HG03457 (cell line): ENCODE results near the gene BCL2L13.
A peak's percentile ranks its signal among the peaks of the same experiment; 100 is the strongest.
"Not testable (repeated sequence)": the region's sequence is repeated elsewhere in the genome, so short reads cannot be mapped to it uniquely, and the experiment has no call there.

ENCODE experiments used
- ATAC-seq: cut with Tn5 transposase; IDR thresholded peaks from one replicate; pipeline ENCODE4 v1.9.1; 2021; ENCODE audit warnings: moderate number of reproducible peaks; ENCODE audit not compliant: unreplicated experiment

The BCL2L13 gene

DNA sequence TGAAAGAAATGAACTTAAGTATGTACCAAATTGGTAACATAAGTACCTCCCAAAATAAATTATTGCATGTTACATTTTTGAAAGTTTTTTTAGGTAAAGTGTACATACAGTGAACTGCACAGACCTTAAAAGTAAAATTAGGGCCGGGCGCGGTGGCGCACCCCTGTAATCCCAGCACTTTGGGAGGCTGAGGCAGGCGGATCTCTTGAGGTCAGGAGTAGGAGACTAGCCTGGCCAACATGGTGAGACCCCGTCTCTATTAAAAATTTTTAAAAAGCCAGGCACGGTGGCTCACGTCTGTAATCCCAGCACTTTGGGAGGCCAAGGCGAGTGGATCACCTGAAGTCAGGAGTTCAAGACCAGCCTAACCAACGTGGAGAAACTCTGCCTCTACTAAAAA, 1.7 kb upstream of the BCL2L13 start:
- not testable (repeated sequence) for ATAC-seq

DNA sequence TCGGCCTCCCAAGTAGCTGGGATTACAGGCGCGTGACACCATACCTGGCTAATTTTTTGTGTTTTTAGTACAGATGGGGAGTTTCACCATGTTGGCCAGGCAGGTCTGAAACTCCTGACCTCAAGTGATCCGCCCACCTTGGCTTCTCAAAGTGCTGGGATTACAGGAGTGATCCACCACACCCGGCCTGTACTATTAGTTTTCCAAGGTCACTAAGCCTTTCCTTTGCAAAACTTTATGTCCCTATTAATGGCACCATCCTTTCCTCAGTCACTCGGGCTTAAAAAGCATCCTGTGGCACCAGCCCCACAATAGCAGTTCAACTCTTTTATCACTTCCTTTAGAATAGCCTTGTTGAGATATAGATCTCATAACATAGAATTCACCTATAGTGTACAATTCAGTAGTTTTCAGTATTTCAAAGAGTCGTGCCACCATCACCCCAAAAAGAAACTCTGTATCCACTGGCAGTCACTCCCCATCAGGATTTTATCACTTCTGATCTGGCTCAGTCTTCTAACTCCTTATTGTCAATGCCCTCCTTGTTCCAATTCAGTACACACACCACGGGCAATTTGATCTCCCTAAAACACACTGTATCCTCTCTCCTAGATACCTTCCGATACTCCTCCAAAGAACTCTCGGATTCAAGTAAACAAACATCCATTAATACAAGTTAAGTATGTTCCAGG, 921 bp upstream of the BCL2L13 start:
- no peak for ATAC-seq

DNA sequence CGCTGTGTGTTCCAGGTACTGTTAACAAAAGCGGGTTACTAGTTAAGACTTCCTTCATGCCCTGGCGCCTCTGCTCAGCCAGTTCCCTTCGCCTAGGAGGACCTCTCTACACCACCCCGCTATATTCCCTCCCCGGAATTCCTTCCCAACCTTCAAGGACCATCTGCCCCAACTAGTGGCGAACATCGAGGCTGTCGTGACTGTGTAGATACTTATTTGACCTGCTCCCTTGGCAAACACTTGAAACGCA, 450 bp upstream of the BCL2L13 start:
- peak; percentile 3 for ATAC-seq

DNA sequence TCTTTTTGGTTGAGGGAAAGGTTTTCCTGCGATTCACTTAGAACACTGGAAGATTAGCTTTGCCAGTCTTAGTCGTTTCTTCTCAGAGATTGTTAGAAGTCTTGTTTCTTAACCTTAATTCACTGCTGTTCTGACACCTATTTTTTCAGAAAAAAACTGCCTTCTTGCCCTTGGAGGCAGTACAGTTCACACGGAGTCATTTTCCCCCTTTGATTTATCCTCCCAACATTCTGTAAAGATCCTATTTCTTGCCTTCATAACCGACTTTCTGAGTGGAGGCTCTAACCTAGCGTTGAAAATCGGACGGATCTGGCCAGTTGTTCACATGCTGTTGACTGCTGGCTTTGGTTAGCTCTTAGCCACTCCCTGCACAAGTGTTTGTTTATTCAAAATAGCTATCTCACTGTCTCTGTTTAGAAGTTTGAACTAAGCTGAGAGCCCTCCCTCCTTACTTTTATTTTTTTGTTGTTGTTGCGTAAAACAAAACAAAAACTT, 737 bp downstream of the BCL2L13 start:
- ATAC-seq = no peak

DNA sequence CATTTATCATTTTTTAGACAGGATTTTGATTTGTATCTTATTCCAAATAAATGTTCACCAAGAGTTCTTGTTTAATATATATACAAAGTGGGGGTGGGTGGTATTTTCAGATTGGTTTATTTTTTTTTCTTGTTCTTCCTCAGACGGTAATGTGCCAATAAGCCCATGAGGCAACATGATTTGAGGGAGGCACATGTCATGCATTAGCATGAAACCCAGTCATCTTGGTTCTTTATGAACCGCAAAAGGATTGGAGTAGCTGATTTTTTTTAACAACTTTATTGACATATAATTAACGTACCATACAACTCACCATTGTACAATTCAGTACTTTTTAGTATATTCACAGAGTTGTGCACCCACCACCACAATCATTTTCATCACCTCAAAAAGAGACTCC, 2.7 kb downstream of the BCL2L13 start:
- ATAC-seq = no peak

DNA sequence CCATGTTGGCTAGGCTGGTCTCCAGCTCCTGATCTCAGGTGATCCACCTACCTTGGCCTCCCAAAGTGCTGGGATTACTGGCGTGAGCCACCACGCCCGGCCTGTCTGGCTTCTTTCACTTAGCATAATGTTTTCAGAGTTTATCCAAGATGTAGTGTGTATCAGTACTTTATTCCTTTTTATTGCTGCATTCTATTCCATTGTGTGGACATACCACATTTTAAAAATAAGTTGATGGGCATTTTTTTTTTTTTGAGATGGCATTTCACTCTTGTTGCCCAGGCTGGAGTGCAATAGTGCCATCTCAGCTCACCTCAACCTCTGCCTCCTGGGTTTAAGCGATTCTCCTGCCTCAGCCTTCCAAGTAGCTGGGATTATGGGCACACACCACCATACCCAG, 3.8 kb downstream of the BCL2L13 start:
- ATAC-seq = not testable (repeated sequence)

DNA sequence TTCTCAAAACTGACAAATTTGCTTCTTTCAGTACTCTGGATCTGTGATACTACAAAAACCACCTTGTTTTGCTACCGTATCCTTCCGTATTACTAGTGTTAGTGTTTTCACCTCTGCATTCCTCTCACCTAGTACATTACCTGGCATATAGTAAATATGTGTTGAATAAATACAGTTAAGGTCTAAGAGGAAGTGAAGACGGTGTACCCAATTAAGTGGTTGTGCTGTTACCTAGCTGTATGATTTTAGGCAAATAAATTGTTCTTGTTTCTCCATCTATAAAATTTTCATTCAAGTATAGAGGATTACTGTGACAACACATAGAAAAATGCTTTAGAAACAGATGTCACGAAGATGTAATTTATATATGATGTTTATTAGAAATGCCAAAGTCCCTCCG, 8.9 kb downstream of the BCL2L13 start:
- no peak for ATAC-seq

DNA sequence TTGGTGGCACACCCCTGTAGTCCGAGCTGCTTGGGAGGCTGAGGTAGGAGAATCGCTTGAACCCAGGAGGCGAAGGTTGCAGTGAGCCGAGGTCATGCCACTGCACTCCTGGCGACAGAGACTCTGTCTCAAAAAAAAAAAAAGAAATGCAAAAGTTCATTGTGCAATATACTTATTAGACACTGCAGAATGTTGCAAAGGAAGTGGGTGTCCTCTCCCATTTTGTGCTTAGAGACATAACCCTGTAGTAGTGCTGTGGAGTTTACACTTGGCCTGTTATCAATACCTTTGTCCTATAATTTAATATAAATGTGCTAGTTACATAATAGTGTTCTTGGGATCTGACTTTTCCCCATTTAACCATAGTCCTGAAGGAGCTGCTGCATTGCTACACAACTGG, 9.4 kb downstream of the BCL2L13 start:
- no peak for ATAC-seq

DNA sequence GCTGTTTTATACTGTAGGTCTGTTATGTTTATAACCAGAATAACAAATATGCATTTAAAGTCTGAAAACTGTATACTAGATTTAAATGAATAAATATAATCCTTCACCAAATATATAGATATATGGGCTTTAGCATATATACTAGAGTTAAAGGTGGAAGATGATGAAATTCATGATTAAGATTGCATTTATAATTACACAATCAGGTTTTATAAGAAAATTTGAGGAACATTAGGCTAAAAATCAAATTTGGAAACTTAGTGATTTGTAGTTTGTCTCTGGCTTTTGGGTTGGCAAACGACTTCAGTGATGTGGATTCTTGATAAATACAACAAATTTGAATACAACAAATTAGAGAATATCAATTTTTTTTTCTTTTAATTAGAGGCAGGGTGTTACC, 10.0 kb downstream of the BCL2L13 start:
- ATAC-seq = no peak

DNA sequence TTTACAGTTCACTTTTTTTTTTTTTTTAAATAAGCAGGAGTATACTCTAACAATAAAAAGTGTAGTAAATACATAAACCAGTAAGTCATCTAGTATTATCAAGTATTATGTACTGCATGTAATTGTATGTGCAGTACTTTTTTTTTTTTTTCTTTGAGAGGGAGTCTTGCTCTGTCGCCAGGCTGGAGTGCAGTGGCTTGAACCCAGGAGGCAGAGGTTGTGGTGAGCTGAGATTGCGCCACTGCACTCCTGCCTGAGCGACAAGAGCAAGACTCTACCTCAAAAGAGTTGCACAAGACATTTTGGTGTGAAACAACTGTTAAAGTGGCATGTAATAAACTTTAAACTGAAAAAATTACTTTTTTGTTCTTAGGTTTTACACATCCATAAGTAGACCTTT, 16.7 kb downstream of the BCL2L13 start:
- ATAC-seq = no peak

DNA sequence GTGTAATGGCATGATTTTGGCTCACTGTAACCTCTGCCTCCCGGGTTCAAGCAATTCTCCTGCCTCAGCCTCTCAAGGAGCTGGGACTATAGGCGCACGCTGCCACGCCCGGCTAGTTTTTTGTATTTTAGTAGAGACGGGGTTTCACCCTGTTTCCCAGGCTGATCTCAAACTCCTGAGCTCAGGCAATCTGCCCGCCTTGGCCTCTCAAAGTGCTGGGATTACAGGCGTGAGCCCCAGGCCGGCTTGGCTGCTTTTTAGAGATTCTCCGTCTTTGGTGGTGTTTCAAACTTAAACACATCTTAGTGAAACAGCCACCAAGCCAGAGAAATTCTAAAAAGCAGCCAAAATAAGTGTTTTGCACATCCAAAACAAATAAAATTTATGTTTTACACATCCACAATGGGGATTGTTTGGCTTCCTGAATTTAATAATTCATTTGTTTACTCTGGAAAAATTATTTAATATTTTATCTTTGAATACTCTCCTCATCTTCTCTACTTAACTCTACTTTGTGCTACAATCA, 18.4 kb downstream of the BCL2L13 start:
- no peak for ATAC-seq

DNA sequence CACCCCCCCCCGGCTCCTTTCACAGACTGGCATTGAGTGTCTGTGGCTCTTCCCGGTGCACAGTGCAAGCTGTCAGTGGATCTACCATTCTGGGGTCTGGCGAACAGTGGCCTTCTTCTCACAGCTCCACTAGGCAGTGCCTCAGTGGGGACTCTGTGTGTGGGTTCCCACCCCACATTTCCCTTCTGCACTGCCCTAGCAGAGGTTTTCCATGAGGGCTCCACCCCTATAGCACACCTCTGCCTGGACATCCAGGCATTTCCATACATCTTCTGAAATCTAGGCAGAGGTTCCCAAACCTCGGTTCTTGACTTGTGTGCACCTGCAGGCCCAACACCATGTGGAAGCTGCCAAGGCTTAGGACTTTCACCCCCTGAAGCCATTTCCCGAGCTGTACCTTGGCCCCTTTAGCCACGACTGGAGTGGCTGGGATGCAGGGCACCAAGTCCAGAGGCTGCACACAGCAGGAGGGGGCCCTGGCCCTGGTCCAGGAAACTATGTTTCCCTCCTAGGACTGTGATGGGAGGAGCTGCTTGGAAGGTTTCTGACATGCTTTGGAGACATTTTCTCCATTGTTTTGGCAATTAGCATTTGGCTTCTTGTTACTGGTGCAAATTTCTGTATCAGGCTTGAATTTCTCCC, 26.0 kb downstream of the BCL2L13 start:
- no peak for ATAC-seq

DNA sequence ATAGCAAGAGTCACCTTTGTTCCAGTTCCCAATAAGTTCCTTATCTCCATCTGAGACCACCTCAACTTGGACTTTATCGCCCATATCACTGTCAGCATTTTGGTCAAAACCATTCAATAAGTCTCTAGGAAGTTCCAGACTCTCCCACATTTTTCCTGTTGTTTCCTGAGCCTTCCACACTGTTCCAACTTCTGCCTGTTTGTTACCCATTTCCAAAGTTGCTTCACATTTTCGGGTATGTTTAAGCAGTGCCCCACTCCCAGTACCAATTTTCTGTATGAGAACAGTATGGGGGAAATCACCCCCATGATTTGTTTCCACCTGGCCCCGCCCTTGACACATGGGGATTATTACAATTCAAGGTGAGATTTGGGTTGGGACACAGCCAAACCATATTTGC, 26.7 kb downstream of the BCL2L13 start:
- no peak for ATAC-seq

DNA sequence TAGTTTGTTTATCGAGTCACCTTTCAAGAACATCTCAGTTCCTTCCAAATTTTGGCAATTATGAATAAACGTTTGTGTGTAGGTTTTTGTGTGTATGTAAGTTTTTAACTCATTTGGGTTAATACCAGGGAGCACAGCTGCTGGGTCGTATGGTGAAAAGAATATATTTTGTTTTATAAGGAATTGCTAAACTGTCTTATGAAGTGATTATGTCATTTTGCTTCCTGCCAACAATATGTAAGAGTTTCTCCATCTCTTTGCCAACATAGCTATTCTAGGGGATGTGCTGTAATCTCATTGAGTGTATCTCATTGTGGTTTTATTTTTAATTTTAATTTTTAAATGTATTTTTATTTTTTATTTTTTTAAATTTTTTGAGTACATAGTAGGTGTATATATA, 27.3 kb downstream of the BCL2L13 start:
- no peak for ATAC-seq

DNA sequence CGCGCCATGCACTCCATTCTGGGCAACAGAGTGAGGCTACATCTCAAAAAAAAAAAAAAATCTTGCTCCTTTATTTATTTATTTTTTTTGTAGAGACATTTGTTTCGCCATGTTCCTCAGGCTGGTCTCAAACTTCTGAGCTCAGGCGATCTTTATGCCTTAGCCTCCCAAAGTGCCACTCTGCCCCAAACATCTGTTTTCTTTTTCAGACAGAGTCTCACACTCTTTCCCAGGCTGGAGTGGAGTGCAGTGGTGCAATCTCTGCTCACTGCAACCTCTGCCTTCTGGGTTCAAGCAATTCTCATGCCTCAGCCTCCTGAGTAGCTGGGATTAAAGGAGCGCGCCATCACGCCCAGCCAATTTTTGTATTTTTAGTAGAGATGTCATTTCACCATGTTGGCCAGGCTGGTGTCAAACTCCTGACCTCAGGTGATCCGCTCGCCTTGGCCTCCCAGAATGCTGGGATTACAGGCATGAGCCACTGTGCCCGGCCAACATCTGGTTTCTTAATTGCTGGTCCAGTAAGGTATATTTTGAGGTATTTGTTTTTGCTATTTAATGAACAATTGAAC, 33.0 kb downstream of the BCL2L13 start:
- ATAC-seq = not testable (repeated sequence)

DNA sequence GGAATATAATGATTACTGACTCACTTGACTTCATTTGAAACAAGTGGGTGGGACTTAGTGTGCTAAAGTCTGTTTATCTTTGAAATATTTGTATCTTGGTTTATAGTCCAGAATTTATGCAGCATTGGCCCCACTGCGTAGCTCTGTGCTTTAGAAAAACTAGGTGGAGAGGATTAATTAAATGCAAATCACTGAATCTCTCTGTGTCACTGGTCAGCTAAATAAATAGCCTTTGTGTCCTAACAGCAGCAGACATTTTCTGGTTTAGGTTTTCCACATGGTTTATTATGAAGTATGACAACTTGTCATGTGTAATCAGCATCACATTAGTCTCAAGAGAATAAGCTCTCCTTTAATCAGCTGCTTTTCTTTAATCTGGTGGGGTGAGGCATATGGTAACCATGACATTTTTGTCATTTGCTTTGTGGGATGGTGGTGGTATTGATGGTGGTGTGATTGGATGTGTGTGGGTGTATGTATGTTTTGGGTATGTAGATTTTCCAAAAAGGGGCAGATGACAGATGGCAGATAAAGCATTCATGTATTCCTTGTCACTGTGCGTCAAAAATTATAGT, 33.9 kb downstream of the BCL2L13 start:
- ATAC-seq = no peak

DNA sequence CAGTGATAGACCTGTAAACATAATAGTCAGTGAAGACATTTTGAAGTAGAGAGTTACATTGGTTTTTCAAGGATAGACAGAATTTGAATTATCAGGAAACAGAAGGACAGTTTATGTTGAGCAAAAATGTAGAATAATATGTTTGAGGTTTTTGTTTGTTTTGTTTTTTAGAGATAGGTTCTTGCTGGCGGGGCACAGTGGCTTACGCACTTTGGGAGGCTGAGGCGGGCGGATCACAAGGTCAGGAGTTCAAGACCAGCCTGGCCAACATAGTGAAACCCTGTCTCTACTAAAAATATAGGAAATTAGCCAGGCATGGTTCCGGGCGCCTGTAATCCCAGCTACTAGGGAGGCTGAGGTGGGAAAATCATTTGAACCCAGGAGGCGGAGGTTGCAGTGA, 35.6 kb downstream of the BCL2L13 start:
- ATAC-seq = no peak

DNA sequence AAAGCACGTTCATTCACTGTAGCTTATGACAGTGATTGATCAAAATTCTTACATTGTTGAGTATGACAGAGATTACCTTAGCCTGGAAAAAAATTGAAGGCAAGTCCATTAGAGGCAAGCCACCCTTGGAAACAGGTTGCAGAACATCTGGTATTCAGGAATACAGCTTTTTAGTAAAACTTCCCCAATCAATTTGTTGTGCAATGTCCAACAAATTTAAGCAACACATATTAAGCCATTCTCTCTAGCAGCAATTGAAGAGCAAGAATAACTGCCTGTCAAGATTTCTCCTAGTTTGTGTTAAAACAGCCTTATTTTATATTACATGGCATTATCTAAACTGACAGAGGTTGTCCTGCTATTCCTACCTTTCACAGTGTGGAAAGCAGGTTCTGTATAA, 37.0 kb downstream of the BCL2L13 start:
- no peak for ATAC-seq

DNA sequence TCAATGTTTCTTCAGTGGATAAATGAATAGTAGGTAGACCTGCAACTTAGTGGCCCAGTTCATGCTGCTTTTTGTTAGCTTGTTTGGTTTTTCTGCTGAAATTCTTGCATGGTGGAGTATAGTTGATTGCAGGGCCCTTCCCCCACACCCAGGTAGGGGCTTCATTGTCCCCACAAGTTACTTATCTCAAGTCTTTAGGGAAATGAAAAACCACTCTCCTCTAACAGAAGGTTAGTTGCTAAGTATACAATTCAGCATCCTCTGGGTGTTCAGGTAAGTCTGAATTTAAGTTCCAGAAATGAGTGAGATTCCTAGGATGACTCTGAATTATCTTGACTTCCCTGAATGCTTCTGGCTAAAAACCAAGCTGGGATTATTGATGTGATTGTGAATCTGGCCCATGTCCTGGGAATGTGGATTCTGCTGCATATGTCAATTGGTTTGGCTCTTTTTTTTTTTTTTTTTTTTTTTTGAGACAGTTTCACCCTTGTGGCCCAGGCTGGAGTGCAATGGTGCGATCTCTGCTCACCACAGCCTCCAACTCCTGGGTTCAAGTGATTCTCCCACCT, 40.3 kb downstream of the BCL2L13 start:
- ATAC-seq = no peak

DNA sequence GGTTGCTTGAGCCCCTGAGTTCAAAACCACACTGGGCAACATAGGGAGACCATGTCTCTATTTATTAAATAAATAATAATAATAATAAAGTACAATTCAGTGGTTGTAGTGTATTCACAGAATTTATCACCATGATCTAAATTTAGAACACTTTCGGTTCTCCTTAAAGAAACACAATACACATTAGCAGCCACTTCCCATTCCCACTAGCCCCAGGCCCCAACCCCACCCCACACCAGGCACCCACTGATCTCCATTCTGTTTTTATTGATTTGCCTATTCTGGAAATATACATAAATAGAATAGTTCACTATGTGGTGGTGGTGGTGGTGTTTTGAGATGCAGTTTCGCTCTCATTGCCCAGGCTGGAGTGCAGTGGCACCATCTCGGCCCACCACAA, 45.7 kb downstream of the BCL2L13 start:
- no peak for ATAC-seq

DNA sequence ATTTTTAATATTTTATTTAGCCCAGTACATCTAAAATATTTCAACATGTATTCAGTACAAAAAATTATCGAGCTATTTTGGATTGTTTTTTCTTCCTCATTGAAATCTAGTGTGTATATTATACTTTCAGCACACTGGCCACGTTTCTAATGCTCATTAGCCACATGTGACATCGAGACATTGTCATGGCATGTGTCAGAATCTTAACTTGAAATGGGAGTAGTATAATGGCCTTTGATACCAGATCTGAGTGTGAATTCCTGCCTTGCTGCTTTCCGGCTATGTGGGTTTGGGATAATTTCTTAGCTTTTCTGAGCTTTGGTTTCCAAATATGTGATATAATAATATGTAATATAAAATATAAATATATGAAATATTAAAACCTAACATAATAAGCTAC, 54.3 kb downstream of the BCL2L13 start:
- no peak for ATAC-seq

DNA sequence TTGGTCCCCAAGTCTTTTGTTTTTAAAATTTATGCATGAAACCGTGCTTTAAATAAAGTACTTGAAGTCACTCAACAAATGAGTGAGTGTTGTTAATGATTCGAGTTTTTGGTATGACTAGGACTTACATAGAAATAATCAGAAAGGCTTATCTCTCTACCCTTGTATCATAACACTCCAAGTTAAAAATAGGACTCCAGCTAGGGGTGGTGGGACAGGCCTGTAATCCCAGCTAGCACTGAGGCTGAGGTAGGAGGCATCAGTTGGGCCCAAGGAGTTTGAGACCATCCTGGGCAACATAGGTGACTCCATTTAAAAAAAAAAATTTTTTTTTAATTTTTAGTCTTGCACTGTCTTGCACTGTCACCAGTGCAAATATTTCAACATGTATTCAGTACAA, 55.6 kb downstream of the BCL2L13 start:
- ATAC-seq = no peak
